Globus pallidus (tissue), 1 donor: ENCODE data around the gene GATC.
"Not testable (repeated sequence)": the region's sequence is repeated elsewhere in the genome, so short reads cannot be mapped to it uniquely, and the experiment has no call there.

ENCODE experiments used
- DNase-seq: peaks from one replicate; pipeline ENCODE4 v3.0.0-alpha.2; 2015; ENCODE audit warnings: low spot score

Gene GATC

DNA sequence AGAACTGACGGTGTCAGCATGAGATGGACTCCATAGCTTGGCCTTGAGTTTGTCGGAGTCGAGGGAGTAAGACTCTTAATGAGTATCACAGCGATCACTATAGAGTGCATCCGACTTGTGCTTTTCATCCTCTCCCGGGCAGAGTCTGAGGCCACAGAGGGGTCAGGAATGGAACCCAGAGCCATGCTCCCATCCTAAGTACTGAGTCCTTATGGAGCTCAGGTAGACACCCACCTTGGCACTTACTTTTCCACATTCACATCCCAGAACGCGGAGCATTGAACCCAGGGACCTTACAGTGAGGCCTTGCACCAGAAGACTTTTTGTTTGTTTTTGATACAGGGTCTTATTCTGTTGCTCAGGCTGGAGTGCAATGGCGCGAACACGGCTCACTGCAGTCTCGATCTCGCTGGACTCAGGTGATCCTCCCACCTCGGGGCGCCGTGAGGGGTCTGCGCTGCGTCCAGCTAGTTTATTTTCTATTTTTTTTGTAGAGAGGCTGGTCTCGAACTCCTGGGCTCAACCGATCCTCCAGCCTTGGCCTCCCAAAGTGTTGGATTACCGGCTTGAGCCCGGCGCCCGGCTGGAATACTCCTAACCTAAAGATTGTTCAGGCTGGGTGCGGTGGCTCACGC, 24.0 kb downstream of the GATC start:
- DNase-seq = no peak

DNA sequence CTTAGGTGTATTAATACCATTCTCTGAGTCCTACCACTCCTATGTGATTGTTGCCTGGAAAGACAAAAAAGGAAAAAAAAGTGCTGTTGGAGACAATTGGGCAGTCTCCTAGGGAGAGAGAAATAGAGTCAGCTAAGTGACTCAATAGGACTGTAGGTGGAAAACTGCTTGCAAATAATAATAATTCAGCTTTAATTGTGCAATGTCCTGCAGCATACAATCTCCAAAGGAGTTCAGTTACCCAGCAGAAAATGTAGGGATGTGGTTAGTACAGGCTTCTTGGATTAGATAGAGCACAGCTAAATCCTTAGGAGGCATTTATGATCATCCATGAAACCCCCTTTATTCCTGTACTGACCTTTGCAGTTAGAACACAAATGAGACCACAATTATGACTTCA, 26.3 kb downstream of the GATC start:
- DNase-seq = no peak

DNA sequence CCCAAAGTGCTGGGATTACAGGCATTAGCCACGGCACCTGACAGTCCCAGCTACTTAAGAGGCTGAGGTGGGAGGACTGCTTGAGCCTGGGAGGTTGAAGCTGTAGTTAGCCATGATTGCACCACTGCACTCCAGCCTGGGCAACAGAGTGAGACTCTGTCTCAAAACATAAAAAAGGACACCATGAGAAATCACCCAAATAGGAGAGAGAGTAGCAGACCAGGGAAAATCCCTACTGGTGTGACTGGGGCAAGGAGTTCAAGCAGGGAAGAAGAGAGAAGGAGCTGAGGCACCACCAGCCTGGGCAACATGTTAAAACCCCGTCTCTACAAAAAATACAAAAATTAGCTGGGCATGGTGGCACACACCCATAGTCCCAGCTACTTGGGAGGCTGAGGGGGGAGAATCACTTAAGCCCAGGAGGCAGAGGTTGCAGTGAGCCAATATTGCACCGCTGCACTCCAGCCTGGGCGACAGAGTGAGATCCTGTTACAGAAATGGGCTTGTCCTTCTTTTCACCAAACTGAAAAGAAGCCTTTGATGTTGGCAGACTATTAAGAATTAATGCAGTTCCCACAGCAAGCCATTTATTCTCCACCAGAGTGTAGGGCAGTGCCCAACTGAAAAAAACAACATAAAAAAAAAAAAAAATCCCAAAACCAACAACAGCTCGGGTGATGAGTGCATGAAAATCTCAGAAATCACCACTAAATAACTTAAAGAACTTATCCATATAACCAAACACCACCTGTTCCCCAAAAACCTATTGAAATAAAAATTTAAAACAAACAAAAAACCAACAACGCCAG, 27.8 kb downstream of the GATC start:
- DNase-seq = no peak

DNA sequence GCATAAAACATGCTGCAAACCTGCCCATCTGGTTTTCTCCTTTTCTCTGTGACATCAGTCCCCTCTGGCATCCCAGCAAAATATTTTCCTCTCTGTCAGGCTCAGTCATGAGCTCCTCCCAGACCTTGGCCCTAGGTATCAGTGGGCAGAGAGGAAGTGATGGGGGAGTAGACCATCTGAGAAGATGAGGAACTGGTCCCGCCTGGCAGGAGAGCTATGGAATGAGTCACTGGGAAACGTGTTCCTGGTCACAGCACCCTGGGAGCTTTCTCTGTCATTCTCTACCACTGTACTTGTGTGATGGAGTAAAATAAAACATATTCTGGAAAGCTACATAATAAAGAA, 28.3 kb downstream of the GATC start:
- DNase-seq = no peak

DNA sequence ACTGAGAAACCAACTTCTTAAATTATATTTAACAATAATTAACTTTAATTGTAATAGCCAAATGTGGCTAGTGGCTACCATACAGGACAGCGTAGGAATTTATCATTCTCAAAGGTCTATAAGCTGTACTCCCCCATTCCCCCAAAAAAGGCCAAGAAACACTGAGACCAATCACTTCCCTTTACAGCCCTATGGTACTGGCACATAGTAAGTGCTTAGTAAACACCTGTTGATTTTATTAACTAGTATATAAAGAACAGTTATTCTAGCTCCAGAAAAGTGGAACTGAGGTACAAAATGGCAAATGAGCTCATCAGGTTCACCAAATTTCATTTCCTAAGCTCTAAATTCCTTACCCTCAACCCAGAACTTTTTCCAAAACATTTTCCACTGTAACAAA, 29.4 kb downstream of the GATC start:
- no peak for DNase-seq

DNA sequence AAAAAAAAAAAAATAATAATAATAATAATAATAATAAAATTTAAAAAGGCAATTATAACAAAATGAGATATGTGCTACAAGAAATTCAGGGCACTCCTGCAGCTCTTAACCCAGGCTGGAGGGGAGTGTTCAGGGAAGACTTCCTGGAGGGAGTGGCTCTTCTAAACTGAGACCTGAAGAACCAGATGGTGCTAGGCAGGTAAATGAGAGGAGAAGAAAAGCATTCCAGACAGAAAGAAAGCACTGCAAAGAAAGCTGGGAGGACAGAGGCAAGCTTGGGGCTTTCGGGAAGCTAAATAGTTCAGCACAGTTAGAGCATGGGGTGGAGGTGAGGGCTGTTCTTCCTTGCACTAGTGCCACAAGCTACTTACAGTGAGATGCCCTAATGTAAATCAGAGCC, 33.2 kb downstream of the GATC start:
- DNase-seq = no peak

DNA sequence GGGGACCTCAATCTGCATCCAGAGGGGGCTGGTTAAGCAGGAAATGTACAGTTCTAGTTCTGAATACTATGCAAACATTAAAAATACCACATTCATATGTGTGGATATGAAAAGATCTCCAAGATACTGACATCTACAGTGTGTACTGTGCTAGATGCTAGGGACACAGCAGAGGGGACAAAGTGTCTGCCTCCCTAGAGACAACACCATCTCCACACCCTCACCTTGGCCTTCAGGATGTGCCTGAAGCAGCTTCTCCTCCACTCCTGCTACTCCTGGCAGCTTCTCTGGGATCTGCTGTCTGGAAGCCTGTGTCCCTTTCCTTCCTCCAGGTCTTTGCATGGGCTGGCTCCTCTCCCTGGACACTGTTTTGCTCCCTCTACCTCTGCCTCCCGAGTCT, 34.0 kb downstream of the GATC start:
- DNase-seq = no peak

DNA sequence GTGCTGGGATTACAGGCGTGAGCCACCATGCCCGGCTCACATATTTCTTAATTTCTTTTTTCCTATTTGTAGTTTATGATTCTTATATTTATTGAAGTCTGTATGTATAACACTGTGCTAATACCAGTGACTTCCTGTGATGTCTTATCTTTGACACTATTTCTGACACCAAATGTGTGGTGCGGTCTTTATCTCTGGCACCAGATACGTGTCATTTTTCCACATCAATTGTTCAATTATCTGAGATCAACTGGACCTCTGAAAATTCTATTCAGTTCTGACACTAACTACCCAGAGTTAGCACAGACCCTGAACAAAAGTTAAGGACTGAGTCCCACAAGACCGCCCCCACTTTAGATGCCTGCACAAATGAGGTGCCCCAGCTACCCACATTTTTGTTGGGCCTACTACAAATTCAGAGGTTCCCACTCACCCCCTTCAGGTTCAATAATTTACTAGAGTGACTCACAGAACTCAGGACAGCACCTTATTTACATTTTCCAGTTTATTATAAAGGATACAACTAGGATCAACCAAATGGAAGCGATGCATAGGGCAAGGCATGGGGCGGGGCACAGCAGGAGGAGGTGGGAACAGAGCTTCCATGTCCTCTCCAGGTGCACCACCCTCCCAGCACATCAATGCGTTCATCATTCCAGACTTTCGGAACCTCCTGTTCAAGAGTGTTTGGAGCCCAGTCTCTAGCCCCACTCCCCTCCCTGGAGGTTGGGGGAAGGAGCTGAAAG, 35.0 kb downstream of the GATC start:
- DNase-seq = no peak

DNA sequence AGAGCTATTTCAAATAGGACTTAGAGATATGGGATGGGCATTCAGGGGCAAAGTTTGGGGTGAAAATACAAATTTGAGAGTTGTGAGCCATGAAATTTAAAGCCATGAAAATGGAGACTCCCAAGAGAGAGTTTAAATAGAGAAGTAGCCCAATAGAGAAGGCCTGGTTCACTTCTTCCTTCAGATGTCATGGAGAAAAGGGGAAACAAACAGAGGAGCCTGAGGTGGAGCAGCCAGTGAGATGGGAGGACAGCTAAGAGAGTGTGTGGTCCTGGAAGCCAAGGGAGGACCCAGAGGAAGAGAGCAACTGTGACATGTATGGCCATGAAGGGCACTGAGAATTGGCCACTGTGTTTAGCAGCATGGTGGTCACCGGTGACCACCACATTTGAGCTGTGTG, 37.4 kb downstream of the GATC start:
- no peak for DNase-seq

DNA sequence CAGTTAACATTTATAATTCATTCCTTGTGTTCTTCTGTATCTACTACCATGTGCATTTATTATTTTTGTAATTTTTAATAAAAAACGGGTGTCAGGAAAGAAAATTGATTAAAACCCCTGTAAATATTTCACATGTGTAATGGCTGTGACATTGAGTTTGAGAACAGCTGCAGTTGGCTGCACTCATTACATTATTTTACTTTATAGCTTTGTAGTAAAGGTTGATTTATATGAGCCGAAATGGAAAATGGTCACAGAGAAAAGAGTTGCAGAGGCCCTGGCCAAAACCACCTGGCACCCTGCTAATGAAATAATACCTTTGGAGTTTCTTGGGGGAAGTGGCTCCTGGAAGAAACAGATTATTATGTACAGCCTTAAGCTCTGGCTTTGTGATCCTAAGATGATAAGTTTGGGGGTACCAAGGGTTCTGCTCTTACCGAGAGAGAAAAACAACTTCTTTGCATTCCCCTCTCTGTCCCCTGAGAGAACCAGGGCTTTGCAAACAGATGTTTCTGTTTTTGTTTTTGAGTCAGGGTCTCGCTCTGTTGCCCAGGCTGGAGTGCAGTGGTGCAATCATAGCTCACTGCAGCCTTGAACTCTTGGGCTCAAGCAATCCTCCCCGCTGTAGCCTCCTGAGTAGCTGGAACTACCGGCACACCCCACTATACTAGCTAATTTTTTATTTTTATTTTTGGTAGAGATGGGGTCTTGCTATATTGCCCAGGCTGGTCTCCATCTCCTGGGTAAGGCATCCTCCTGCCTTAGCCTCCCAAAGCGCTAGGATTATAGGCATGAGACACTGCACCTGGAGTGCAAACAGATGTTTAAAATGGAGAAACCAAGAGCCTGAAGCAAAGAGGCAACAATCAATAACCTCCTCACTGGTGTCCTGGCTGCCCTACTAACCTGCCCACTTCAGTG, 40.0 kb downstream of the GATC start:
- no peak for DNase-seq

DNA sequence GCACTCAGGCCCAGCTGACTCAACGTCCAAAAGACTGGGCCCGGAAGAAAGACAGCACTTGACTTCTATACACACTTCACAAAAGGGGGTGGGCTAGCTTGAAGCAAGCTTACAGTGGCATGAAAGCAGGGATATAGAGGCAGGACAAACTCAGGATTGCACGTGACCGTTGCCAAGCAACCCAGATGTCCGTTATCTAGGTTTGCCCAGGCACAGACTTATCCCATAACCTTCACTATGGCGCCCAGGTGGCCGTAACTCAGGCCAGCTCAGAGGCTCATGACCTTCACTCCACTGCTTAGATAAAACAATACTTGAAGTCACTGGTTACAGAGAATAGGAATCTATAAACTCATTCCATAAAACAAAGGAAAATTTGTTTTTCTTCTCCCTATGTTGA, 41.3 kb downstream of the GATC start:
- not testable (repeated sequence) for DNase-seq

DNA sequence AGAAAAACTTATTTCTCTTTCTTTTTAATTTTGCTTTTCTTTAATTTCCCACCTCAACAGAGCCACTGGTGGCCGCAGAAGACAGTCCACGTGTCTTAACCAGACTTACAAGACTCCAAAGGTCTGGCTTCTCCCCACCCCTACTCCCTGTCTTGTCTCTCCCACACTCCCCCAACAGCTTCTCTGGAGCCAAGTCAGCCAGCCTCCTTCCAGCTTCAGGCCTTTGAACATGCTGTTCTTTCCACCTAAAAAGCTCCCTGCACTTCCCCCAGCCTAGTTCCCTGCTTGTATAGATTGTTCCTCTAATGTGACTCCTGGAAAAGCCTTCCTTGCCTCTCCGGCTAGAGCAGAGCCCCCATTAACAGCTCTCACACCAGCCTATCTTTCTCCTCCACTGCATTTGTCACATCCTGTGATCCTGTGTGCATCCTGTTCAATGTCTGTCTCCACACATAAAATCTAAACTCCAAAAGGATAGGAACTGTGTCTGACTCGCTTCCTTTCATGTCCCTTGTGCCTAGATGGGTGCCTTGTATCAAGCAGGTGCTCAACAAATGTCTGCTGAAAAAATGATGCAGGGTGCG, 41.9 kb downstream of the GATC start:
- DNase-seq = no peak

DNA sequence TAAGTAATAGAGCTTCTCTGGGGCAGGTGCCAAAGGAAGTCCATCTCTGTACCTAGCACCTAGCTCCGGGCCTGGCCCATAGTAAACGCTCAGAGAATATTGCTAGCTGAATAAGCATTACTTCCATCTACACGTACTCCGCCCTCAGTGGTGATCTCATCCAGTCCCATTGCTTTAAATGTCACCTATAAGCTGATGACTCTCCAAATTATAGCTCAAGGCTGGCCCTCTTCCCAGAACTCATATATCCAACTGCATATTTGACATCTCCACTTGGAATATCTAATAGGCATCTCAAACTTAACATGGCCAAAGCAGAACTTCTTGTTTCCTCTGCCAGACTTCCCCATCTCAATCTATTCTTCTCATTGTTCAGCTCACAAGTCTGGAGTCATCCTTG, 42.8 kb downstream of the GATC start:
- no peak for DNase-seq

DNA sequence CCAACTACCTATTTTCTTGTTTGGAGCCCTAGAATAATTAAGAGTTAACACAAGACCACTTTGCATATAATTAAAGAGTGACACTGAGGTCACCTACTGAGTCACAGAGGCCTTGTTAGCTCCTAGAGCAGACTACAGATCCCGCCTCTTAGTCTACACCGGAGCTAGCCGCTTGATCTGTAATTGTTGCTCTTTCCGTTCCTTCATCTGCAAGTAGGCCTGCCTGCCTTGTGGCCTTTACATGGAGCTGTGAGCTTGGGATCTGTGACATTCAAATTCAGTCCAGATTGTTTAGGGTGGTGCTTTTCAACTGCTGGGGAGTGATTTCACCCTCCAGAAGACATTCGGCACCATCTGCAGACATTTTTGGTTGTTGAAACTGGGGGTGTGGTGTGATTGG, 44.1 kb downstream of the GATC start:
- DNase-seq = no peak

DNA sequence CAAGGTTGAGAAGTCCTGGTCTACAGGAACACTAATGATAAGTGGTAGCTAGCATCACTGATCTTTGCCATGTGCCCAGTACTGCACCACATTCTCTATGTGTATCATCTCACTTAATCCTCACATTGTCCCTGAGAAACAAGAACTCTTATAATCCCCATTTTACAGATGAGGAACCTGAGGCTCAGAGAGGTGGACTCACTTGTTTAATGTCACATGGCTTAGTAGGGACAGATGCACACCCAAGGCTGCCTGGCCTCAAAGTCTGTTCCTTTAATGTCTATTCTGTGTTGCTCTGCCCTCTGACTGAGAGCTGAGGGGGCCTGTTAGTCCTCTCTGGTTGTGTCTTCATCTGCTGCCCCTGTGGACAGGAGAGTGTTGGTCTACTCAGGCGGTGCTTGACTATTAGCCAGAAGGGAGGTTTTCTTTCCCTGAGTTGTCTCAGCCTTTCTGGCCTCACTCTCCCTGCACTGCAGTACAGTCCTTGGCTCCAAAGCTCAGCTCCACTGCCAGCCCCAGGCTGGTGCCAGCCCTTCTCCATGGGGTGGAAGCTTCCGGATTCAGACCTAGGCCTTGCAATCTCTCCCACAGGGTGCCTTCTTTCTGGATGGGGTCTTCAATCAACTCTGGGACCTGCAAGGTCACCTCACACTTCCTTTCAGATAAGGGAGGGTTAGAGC, 44.7 kb downstream of the GATC start:
- no peak for DNase-seq

DNA sequence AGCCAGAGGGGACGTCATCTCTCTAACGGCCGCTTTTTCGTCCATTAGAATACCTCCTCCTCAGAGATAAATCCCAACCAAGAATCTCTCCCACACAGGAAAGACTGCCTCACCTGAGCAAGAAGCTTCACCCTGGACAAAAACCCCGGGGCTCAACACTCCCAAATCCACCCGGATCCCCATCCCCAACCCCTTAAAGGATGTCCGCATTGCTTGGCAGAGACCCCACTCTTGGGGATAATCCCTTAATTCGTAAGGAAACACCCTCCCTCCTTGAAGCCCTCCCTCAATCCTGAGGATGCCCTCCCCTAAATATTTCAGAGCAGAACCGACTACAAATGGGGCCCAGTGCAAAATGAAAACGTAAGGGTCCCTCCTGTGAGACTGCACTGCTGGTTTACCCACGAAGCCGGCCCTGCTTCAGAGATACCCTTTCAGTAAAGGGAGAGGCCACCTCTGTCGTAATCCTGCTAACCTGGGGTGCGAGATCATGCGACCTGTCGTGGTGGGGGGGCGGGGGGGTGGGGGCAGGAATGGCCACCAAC, 49.0 kb downstream of the GATC start:
- DNase-seq = no peak

DNA sequence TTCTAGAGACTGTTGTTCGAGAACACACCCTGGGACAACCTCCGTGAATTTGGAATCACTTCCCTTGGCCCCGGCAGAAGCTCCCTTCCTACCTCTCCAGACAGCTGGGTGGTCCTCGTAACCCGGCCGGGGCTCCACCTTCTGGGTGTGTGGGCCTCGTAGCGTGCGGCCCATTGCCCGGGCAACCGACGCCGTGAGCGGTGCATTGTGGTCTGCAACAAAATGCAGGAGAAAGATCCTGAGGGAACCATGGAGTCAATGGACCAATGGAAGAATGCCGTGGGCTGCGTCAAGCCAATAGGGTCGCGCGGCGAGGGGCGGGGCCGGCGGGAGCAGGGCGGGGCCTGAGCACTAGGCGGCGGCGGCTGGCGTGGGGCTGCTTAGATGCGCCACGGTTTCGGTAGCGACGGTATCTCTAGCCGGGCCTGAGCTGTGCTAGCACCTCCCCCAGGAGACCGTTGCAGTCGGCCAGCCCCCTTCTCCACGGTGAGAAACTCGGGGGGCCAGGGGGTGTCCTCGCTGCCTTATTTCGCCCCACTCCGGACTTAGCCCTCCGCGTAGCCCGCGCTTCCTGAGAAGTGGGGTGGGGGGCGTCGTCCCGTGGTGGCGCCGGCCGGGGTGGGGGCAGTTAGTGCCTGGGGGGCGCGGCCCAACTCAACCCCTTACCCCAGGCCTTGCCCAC, 49.6 kb downstream of the GATC start, which contains the start of gene DYNLL1:
Gene DYNLL1 (plus strand): TSS at position 383 of the 682 bp plus-strand sequence. CDS start 309 bp downstream, outside the sequence.
- peak; percentile 92 for DNase-seq

DNA sequence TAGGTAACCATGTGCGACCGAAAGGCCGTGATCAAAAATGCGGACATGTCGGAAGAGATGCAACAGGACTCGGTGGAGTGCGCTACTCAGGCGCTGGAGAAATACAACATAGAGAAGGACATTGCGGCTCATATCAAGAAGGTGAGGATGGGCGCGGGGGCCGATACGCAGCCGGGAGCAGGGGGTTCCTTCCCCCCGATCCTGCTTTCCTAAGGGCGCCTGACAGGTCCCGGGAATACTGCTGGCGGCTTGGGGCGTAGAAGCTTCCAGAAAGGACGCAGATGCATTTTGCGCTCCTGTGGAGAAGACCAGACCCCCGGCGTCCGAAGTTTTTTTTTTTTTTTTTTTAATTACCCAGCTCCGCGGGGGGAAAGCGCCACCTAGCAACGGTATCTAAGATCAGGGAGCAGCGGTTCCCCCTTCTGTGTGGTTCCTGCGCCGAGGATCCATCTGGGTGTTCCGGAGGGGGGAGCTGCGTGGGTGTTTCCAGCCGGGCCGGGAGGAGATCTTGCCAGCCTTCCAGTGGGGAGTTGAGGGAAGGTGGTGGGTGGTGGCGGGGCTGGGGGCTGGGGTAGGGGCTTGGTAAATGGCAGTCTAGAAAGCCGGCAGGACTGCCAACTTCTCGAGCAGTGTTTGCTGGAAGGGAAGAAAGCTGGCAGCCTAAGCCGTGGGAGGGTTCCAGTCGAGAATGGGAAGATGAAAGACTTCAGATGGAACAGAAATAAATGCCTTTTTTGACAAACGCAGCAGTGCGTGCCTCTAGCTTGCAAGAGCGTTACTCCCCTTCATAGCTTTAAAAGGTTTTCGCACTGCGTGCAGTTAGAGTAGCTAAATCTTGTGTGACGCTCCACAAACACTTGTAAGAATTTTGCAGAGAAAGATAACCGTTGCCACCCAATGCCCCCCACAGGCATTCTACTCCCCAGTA, 50.4 kb downstream of the GATC start:
- peak; percentile 84 for DNase-seq

DNA sequence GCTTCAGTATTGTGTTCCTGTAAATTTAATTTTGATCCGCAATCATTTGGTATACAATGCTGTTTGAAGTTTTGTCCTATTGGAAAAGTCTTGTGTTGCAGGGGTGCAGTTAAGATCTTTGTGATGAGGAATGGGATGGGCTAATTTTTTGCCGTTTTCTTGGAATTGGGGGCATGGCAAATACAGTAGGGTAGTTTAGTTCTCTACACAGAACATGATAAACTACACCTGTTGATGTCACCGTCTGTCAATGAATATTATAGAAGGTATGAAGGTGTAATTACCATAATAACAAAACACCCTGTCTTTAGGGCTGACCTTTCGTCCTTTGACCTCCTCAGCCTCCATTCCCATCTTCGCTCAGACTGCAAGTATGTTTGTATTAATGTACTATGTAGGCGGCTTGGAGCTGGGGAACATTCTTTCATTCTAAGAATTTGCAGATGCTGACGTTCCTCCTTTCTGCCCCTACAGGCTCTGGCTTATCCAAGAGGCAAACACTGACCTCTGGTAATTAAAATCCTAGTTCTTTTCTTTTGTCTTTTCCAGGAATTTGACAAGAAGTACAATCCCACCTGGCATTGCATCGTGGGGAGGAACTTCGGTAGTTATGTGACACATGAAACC, 51.4 kb downstream of the GATC start:
- no peak for DNase-seq
